HepG2 (cell line): ENCODE data around the gene PRKRIP1. TPM values are rescaled to one million over a fixed set of nuclear protein-coding genes. Genes with fewer than 3 reads are reported as not detected.
A peak's percentile ranks its signal among the peaks of the same experiment; 100 is the strongest.

Experiments used
- ADNP ChIP-seq: sonication (generic); formaldehyde crosslinking; IDR thresholded peaks from 2 replicates; pipeline ENCODE4 v1.4.0; 2020; ENCODE audit warnings: missing genetic modification reagents
- ATRX ChIP-seq: sonication (generic); formaldehyde crosslinking; IDR thresholded peaks from 2 replicates; pipeline ENCODE4 v1.4.0; 2020; ENCODE audit warnings: missing genetic modification reagents, borderline replicate concordance
- BHLHE40 ChIP-seq: IDR thresholded peaks from 2 replicates; pipeline ENCODE4 v1.6.1; 2011; ENCODE audit warnings: low read length, improper control_type of control experiment
- CBFB ChIP-seq: sonication (generic); formaldehyde crosslinking; IDR thresholded peaks from 2 replicates; pipeline ENCODE4 v1.4.0; 2020; ENCODE audit warnings: missing genetic modification reagents
- CC2D1A ChIP-seq: sonication (generic); formaldehyde crosslinking; IDR thresholded peaks from 2 replicates; pipeline ENCODE4 v1.8.1; 2023; ENCODE audit warnings: mild to moderate bottlenecking, missing genetic modification reagents
- CHCHD3 ChIP-seq: sonication (generic); formaldehyde crosslinking; IDR thresholded peaks from 2 replicates; pipeline ENCODE4 v1.8.0; 2022; ENCODE audit warnings: mild to moderate bottlenecking, missing genetic modification reagents, moderate library complexity
- ELF3 ChIP-seq: IDR thresholded peaks from 2 replicates; pipeline ENCODE4 v1.6.1; 2016; ENCODE audit warnings: missing genetic modification reagents, missing compliant biosample characterization
- FOXC1 ChIP-seq: sonication (generic); formaldehyde crosslinking; IDR thresholded peaks from 2 replicates; pipeline ENCODE4 v1.8.0; 2022; ENCODE audit warnings: mild to moderate bottlenecking, missing genetic modification reagents, borderline replicate concordance
- HDAC6 ChIP-seq: fragments of 200-600 bp; sonication (generic); IDR thresholded peaks from 2 replicates; pipeline ENCODE4 v1.7.0; 2017; ENCODE audit warnings: mild to moderate bottlenecking, antibody characterized with exemption, low read length, low read depth
- HNRNPUL1 ChIP-seq: fragments of 200-400 bp; formaldehyde crosslinking; IDR thresholded peaks from 2 replicates; pipeline ENCODE4 v1.6.1; 2017; ENCODE audit warnings: low read depth, mild to moderate bottlenecking, low read length, moderate library complexity
- IRX3 ChIP-seq: sonication (generic); formaldehyde crosslinking; IDR thresholded peaks from 2 replicates; pipeline ENCODE4 v1.8.1; 2023; ENCODE audit warnings: mild to moderate bottlenecking, low read depth, missing genetic modification reagents, borderline replicate concordance
- KMT2A ChIP-seq: sonication (generic); formaldehyde crosslinking; IDR thresholded peaks from 2 replicates; pipeline ENCODE4 v1.4.0; 2020; ENCODE audit warnings: missing genetic modification reagents
- MNT ChIP-seq: fragments of 450-650 bp; IDR thresholded peaks from 2 replicates; pipeline ENCODE4 v1.6.1; 2016
- NAIF1 ChIP-seq: sonication (generic); formaldehyde crosslinking; IDR thresholded peaks from 2 replicates; pipeline ENCODE4 v1.5.0; 2020; ENCODE audit warnings: mild to moderate bottlenecking, missing genetic modification reagents, borderline replicate concordance
- NFKBIZ ChIP-seq: IDR thresholded peaks from 2 replicates; pipeline ENCODE4 v1.6.1; 2018; ENCODE audit warnings: missing genetic modification reagents, missing compliant biosample characterization
- NFYC ChIP-seq: IDR thresholded peaks from 2 replicates; pipeline ENCODE4 v1.6.1; 2016; ENCODE audit warnings: missing genetic modification reagents, missing compliant biosample characterization
- ONECUT2 ChIP-seq: sonication (generic); formaldehyde crosslinking; IDR thresholded peaks from 2 replicates; pipeline ENCODE4 v1.4.0; 2020; ENCODE audit warnings: missing genetic modification reagents
- PHF20 ChIP-seq: sonication (generic); formaldehyde crosslinking; IDR thresholded peaks from 2 replicates; pipeline ENCODE4 v1.5.0; 2020; ENCODE audit warnings: mild to moderate bottlenecking, missing genetic modification reagents
- POLR2A ChIP-seq, 2 experiments: IDR thresholded peaks; 2 replicates each; pipeline ENCODE4 v1.6.1; 2011; ENCODE audit warnings: low read depth in 2 of 2, low read length in 2 of 2, mild to moderate bottlenecking in 1 of 2, moderate library complexity in 1 of 2; ENCODE audit not compliant: insufficient read depth in 1 of 2
- REL ChIP-seq: sonication (generic); formaldehyde crosslinking; conservative IDR thresholded peaks from 2 replicates; pipeline ENCODE4 v1.8.0; 2022; ENCODE audit warnings: mild to moderate bottlenecking, missing genetic modification reagents, moderate library complexity
- RFX3 ChIP-seq: IDR thresholded peaks from 2 replicates; pipeline ENCODE4 v1.6.1; 2016; ENCODE audit warnings: missing biosample characterization, missing genetic modification reagents
- SALL2 ChIP-seq: sonication (generic); formaldehyde crosslinking; IDR thresholded peaks from 2 replicates; pipeline ENCODE4 v1.8.1; 2023; ENCODE audit warnings: mild to moderate bottlenecking, missing genetic modification reagents, inconsistent platforms
- SMARCE1 ChIP-seq: fragments of 450-650 bp; IDR thresholded peaks from 2 replicates; pipeline ENCODE4 v1.6.1; 2017; ENCODE audit warnings: borderline replicate concordance
- SNAI1 ChIP-seq: sonication (generic); formaldehyde crosslinking; IDR thresholded peaks from 2 replicates; pipeline ENCODE4 v1.5.0; 2020; ENCODE audit warnings: mild to moderate bottlenecking, missing genetic modification reagents, borderline replicate concordance
- TEAD2 ChIP-seq: sonication (generic); formaldehyde crosslinking; IDR thresholded peaks from 2 replicates; pipeline ENCODE4 v1.9.0; 2021; ENCODE audit warnings: missing genetic modification reagents
- XRCC5 ChIP-seq: fragments of 200-400 bp; formaldehyde crosslinking; optimal IDR thresholded peaks from 2 replicates; pipeline ENCODE3; 2017; ENCODE audit warnings: mild to moderate bottlenecking, low read length
- ZFP1 ChIP-seq: IDR thresholded peaks from 2 replicates; pipeline ENCODE4 v1.6.1; 2016
- ZFYVE20 ChIP-seq: sonication (generic); formaldehyde crosslinking; IDR thresholded peaks from 2 replicates; pipeline ENCODE4 v1.8.0; 2023; ENCODE audit warnings: low read depth, mild to moderate bottlenecking, moderate library complexity, missing genetic modification reagents, borderline replicate concordance
- ZNF138 ChIP-seq: sonication (generic); formaldehyde crosslinking; IDR thresholded peaks from 2 replicates; pipeline ENCODE4 v1.5.0; 2020; ENCODE audit warnings: mild to moderate bottlenecking, low read depth, missing genetic modification reagents
- ZNF589 ChIP-seq: sonication (generic); formaldehyde crosslinking; conservative IDR thresholded peaks from 2 replicates; pipeline ENCODE4 v1.8.0; 2022; ENCODE audit warnings: mild to moderate bottlenecking, moderate library complexity, missing genetic modification reagents
- ZNF772 ChIP-seq: sonication (generic); formaldehyde crosslinking; IDR thresholded peaks from 2 replicates; pipeline ENCODE4 v1.5.0; 2020; ENCODE audit warnings: mild to moderate bottlenecking, missing genetic modification reagents
- ZSCAN25 ChIP-seq: sonication (generic); formaldehyde crosslinking; IDR thresholded peaks from 2 replicates; pipeline ENCODE4 v1.8.0; 2022; ENCODE audit warnings: mild to moderate bottlenecking, missing genetic modification reagents
- ZSCAN31 ChIP-seq: sonication (generic); formaldehyde crosslinking; IDR thresholded peaks from 2 replicates; pipeline ENCODE4 v1.5.0; 2020; ENCODE audit warnings: low read depth, mild to moderate bottlenecking, missing genetic modification reagents
- polyA plus RNA-seq, 8 experiments: library from polyadenylated mRNA; depleted of rRNA in 3 of 8; stranded (reverse) in 7 of 8; unstranded in 1 of 8; fragments of >200 nt; fragmentation: Illumina TruSeq in 4 of 8; extraction: Trizol in 4 of 8; gene quantifications; 2 replicates each; pipeline versions ENCODE4 v1.2.1 to v1.2.3, GENCODE V29; 2011 to 2016; ENCODE audit warnings: low read depth in 4 of 8, missing spikeins in 1 of 8, mixed read lengths in 1 of 8; ENCODE audit not compliant: insufficient read depth in 1 of 8
- total RNA-seq, 5 experiments: library from RNA; depleted of rRNA; stranded (reverse); fragments of >200 nt; fragmentation: Illumina TruSeq; extraction: Trizol; gene quantifications; 2 replicates each; pipeline ENCODE4 v1.2.3, GENCODE V29; 2016; ENCODE audit warnings: low read depth in 1 of 5

Gene PRKRIP1
- total and polyA plus RNA-seq, 2 of the 13 experiments (the other 11 are each of a cell fraction or from before 2014, with no cell fraction given) = 13.2 to 16.8 TPM

GRCh38 chr7:102395873-102396709, at the start of gene PRKRIP1 (continued):
- TF ChIP-seq ELF3 (CRISPR knock-in tag) (no peak), ONECUT2 (no peak), ADNP (no peak), BHLHE40 (no peak), PHF20 (CRISPR knock-in tag) (peak; percentile 83), TEAD2 (no peak), RFX3 (no peak), NFYC (no peak), SNAI1 (no peak), XRCC5 (peak; percentile 13), SMARCE1 (no peak), ZSCAN25 (CRISPR knock-in tag) (no peak), CC2D1A (CRISPR knock-in tag) (no peak), ZSCAN31 (no peak; the same call in none of the 2 replicates), ZFYVE20 (CRISPR knock-in tag) (no peak), CHCHD3 (CRISPR knock-in tag) (no peak), NFKBIZ (CRISPR knock-in tag) (no peak), ZNF589 (CRISPR knock-in tag) (no peak), POLR2A (IDR thresholded peaks at IDR 0.05; ENCODE audit: insufficient read depth in 1 of 2, low read depth in 2 of 2, low read length in 2 of 2) (peak; percentile 40 to 74; a peak in 3 of 4 replicates), HDAC6 (no peak), ZNF138 (no peak), HNRNPUL1 (no peak), KMT2A (CRISPR knock-in tag) (peak; percentile 59; the same call in 1 of the 2 replicates), NAIF1 (CRISPR knock-in tag) (no peak), FOXC1 (CRISPR knock-in tag) (peak; percentile 52; the same call in 1 of the 2 replicates), ZNF772 (no peak), SALL2 (CRISPR knock-in tag) (peak; percentile 66), ATRX (CRISPR knock-in tag) (no peak), IRX3 (CRISPR knock-in tag) (no peak), ZFP1 (no peak), MNT (no peak), CBFB (peak; percentile 54; the same call in 1 of the 2 replicates), REL (CRISPR knock-in tag) (no peak)
